A673 (cell line): ENCODE measurements around the gene PCDHA11. TPM values are rescaled to one million over a fixed set of nuclear protein-coding genes. Genes with fewer than 3 reads are reported as not detected.

Source experiments
- BruUV-seq: library from RNA; stranded (reverse); fragments of 400-500 nt; replicated peaks from 2 replicates; lab custom pipeline; 2021; lab: Mats Ljungman, UMichigan
- CTCF ChIA-PET: fragments of 300-600 bp; sonication (Branson Sonifier 250); formaldehyde crosslinking; loops from one replicate; lab custom pipeline; 2022; ENCODE audit warnings: antibody characterized with exemption; lab: Charles Lee
- POLR2A ChIA-PET: fragments of 300-600 bp; sonication (Branson Sonifier 250); formaldehyde crosslinking; loops from one replicate; lab custom pipeline; 2022; ENCODE audit warnings: antibody characterized with exemption; ENCODE audit not compliant: low non-redundant PET; lab: Charles Lee
- DNase-seq: peaks from one replicate; pipeline ENCODE4 v3.0.0-alpha.2; 2015; ENCODE audit warnings: low spot score
- H3K27ac ChIP-seq: fragments of 200-600 bp; sonication (generic); 2 replicates; pipeline ENCODE4 v1.5.1; 2016; ENCODE audit warnings: mixed run types, low read depth, mild to moderate bottlenecking, mixed read lengths, antibody characterized with exemption, low read length; ENCODE audit not compliant: poor library complexity, severe bottlenecking
- H3K27me3 ChIP-seq: fragments of 200-600 bp; sonication (generic); replicated peaks from 2 replicates; pipeline ENCODE4 v1.6.1; 2017; ENCODE audit warnings: mixed run types, low read depth, mild to moderate bottlenecking, mixed read lengths, antibody characterized with exemption, low read length; ENCODE audit not compliant: insufficient read depth, poor library complexity
- H3K36me3 ChIP-seq: fragments of 200-600 bp; sonication (generic); 2 replicates; pipeline ENCODE4 v1.6.1; 2016; ENCODE audit warnings: mixed run types, mild to moderate bottlenecking, mixed read lengths, antibody characterized with exemption, low read length; ENCODE audit not compliant: insufficient read depth, poor library complexity, severe bottlenecking
- H3K4me1 ChIP-seq: fragments of 200-600 bp; sonication (generic); 2 replicates; pipeline ENCODE4 v1.6.1; 2017; ENCODE audit warnings: mixed run types, mild to moderate bottlenecking, mixed read lengths, antibody characterized with exemption, low read length; ENCODE audit not compliant: insufficient read depth, poor library complexity, severe bottlenecking
- H3K4me3 ChIP-seq: fragments of 200-600 bp; sonication (generic); 2 replicates; pipeline ENCODE4 v1.5.1; 2016; ENCODE audit warnings: low read depth, mixed run types, mild to moderate bottlenecking, mixed read lengths, low read length; ENCODE audit not compliant: poor library complexity, severe bottlenecking
- H3K9me3 ChIP-seq: fragments of 200-600 bp; sonication (generic); 2 replicates; pipeline ENCODE4 v1.6.1; 2016; ENCODE audit warnings: mixed run types, low read depth, mild to moderate bottlenecking, mixed read lengths, antibody characterized with exemption, low read length; ENCODE audit not compliant: poor library complexity, severe bottlenecking
- CTCF ChIP-seq: fragments of 300-800, 200-600 bp; sonication (generic); conservative IDR thresholded peaks from 2 replicates; pipeline ENCODE4 v1.5.1; 2017; ENCODE audit warnings: low read depth, mild to moderate bottlenecking, antibody characterized with exemption, low read length, moderate library complexity, mixed read lengths
- EZH2 ChIP-seq: fragments of 200-600 bp; sonication (generic); IDR thresholded peaks from 2 replicates; pipeline ENCODE4 v1.6.1; 2017; ENCODE audit warnings: borderline replicate concordance, low read depth, mild to moderate bottlenecking, mixed read lengths, antibody characterized with exemption, low read length; ENCODE audit not compliant: poor library complexity, severe bottlenecking
- intact Hi-C: fragments of 100-400 bp; cut with micrococcal nuclease; formaldehyde crosslinking; loops from one replicate; pipeline ENCODE4 v1.10.0; 2022; ENCODE audit not compliant: unreplicated experiment
- total RNA-seq: library from RNA; stranded (reverse); gene quantifications from 2 replicates; pipeline ENCODE4 v1.2.3, GENCODE V29; 2021

PCDHA11 gene
- total RNA-seq, 1 experiment from 2014 or later, result 15.5 TPM

GRCh38 chr5:140883927-140884697, 15.4 kb downstream of the PCDHA11 start:
- Histone ChIP-seq H3K27me3 (no peaks in the 10 kb centered on the region), H3K4me3 (no peak overlapping the region), H3K27ac (no peak overlapping the region), H3K36me3 (no peaks in the 10 kb centered on the region), H3K9me3 (no peaks in the 10 kb centered on the region), H3K4me1 (no peaks in the 10 kb centered on the region)
- intact Hi-C loops, result loop anchor here (5.0 kb wide), 1 partner anchor 38 kb away; no protein-coding TSS in a partner anchor
- POLR2A ChIA-PET, result no interaction called here
- TF ChIP-seq CTCF (no peak), EZH2 (no peak)
- CTCF ChIA-PET, result interaction anchor here (2.7 kb wide), 1 partner anchor 156 kb away, joined by 25 read pairs; no protein-coding TSS in a partner anchor
- DNase-seq, result no peak
- BruUV-seq, result no TSS peak

GRCh38 chr5:140916325-140916724, 47.6 kb downstream of the PCDHA11 start:
- Histone ChIP-seq H3K27me3 (no peaks in the 10 kb centered on the region), H3K9me3 (peaks cover 5% of the 10 kb centered on the region), H3K27ac (no peak overlapping the region), H3K36me3 (no peaks in the 10 kb centered on the region), H3K4me3 (no peak overlapping the region), H3K4me1 (no peaks in the 10 kb centered on the region)
- no peak for DNase-seq
- ChIA-PET CTCF (no interaction called here), POLR2A (no interaction called here)
- intact Hi-C loops, result no loop called here
- no TSS peak for BruUV-seq
- TF ChIP-seq CTCF, result no peak
- TF ChIP-seq EZH2, result no peak

Other genes with a start within 250 kb of the PCDHA11 start
- 0.41 and 0.48 TPM in 2 replicates for gene CD14, start 235.8 kb upstream of the PCDHA11 start, total RNA-seq
- gene TMCO6, start 229.5 kb upstream of the PCDHA11 start, total RNA-seq, result 24.1 and 26.5 TPM in 2 replicates
- 60.0 and 63.4 TPM in 2 replicates for gene NDUFA2, start 221.3 kb upstream of the PCDHA11 start, total RNA-seq
- gene IK, start 221.1 kb upstream of the PCDHA11 start, total RNA-seq, result 116 and 120 TPM in 2 replicates
- gene WDR55, start 204.1 kb upstream of the PCDHA11 start, total RNA-seq, result 31.1 and 33.2 TPM in 2 replicates
- 2.3 and 3.0 TPM in 2 replicates for gene DND1, start 195.4 kb upstream of the PCDHA11 start, total RNA-seq
- 95.6 and 101 TPM in 2 replicates for gene HARS1, start 177.6 kb upstream of the PCDHA11 start, total RNA-seq
- 33.0 and 33.7 TPM in 2 replicates for gene HARS2, start 177.5 kb upstream of the PCDHA11 start, total RNA-seq
- gene ZMAT2, start 168.5 kb upstream of the PCDHA11 start, total RNA-seq, result 64.0 and 68.0 TPM in 2 replicates
- gene PCDHA1, start 82.8 kb upstream of the PCDHA11 start, total RNA-seq, result 0.45 and 0.96 TPM in 2 replicates
- 0.06 and 0.15 TPM in 2 replicates for gene PCDHA2, start 74.1 kb upstream of the PCDHA11 start, total RNA-seq
- gene PCDHA3, start 67.9 kb upstream of the PCDHA11 start, total RNA-seq, result 2.6 and 3.2 TPM in 2 replicates
- 0.39 and 0.58 TPM in 2 replicates for gene PCDHA4, start 61.9 kb upstream of the PCDHA11 start, total RNA-seq
- 2.1 and 2.2 TPM in 2 replicates for gene PCDHA5, start 47.3 kb upstream of the PCDHA11 start, total RNA-seq
- gene PCDHA6, start 41.0 kb upstream of the PCDHA11 start, total RNA-seq, result 12.6 and 12.7 TPM in 2 replicates
- gene PCDHA7, start 34.7 kb upstream of the PCDHA11 start, total RNA-seq, result 2.6 and 3.8 TPM in 2 replicates
- gene PCDHA8, start 27.8 kb upstream of the PCDHA11 start, total RNA-seq, result 1.4 and 1.5 TPM in 2 replicates
- gene PCDHA9, start 20.6 kb upstream of the PCDHA11 start, total RNA-seq, result 0.33 and 0.37 TPM in 2 replicates
- gene PCDHA10, start 13.1 kb upstream of the PCDHA11 start, total RNA-seq, result 11.5 and 11.6 TPM in 2 replicates
- gene PCDHA12, start 6.4 kb downstream of the PCDHA11 start, total RNA-seq, result 10.5 and 10.7 TPM in 2 replicates
- gene PCDHA13, start 13.2 kb downstream of the PCDHA11 start, total RNA-seq, result 5.8 and 6.2 TPM in 2 replicates
- gene PCDHAC1, start 57.3 kb downstream of the PCDHA11 start, total RNA-seq, result 7.2 and 8.8 TPM in 2 replicates
- 6.8 and 7.1 TPM in 2 replicates for gene PCDHAC2, start 97.5 kb downstream of the PCDHA11 start, total RNA-seq
- gene PCDHB1, start 182.4 kb downstream of the PCDHA11 start, total RNA-seq, result 0.04 and 0.06 TPM in 2 replicates
- gene PCDHB2, start 225.7 kb downstream of the PCDHA11 start, total RNA-seq, result 31.3 and 35.0 TPM in 2 replicates
- 2.6 and 4.9 TPM in 2 replicates for gene PCDHB3, start 231.5 kb downstream of the PCDHA11 start, total RNA-seq